ENCODE data around the gene PHYH.

DNA sequence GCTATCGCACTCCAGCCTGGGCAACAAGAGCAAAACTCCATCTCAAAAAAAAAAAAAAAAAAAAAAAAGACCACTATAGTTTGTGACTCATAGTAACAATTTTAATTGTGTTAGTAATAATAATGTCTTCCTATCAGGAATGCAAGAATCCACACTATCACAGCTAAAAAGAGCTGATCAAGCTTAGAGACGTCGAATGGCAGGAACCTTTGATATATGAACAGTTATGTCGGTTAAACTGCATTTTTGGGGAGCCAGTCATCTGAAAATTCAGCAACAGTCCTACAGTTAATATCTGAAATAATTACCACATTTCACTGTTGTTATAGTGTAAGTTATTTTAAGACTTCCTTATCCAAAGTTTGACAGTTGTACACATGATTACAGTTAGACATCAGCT, 8.8 kb downstream of the PHYH start:
- TF ChIP-seq, protein P1, sequence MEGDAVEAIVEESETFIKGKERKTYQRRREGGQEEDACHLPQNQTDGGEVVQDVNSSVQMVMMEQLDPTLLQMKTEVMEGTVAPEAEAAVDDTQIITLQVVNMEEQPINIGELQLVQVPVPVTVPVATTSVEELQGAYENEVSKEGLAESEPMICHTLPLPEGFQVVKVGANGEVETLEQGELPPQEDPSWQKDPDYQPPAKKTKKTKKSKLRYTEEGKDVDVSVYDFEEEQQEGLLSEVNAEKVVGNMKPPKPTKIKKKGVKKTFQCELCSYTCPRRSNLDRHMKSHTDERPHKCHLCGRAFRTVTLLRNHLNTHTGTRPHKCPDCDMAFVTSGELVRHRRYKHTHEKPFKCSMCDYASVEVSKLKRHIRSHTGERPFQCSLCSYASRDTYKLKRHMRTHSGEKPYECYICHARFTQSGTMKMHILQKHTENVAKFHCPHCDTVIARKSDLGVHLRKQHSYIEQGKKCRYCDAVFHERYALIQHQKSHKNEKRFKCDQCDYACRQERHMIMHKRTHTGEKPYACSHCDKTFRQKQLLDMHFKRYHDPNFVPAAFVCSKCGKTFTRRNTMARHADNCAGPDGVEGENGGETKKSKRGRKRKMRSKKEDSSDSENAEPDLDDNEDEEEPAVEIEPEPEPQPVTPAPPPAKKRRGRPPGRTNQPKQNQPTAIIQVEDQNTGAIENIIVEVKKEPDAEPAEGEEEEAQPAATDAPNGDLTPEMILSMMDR (conservative IDR thresholded peaks at IDR 0.05; ENCODE audit: low read length) = no peak
- TF ChIP-seq EZH2phosphoT487 (IDR thresholded peaks at IDR 0.05; ENCODE audit: borderline replicate concordance, low read depth, low read length) = no peak

Data from OCI-LY7 (cell line).